Neural cell (in vitro differentiated cells): ENCODE data around the gene UBE2QL1. TPM values are rescaled to one million over a fixed set of nuclear protein-coding genes. Genes with fewer than 3 reads are reported as not detected.

Experiments used
- H2AFZ ChIP-seq: fragments of 200-600, 300-800 bp; sonication (generic), shearing (Covaris generic); 2 replicates; pipeline ENCODE4 v1.6.0; 2014; ENCODE audit warnings: low read depth, mild to moderate bottlenecking, antibody characterized with exemption, low read length, moderate library complexity
- H3F3A ChIP-seq: fragments of 200-600 bp; shearing (Covaris generic); 2 replicates; pipeline ENCODE4 v1.6.1; 2016; ENCODE audit warnings: mild to moderate bottlenecking, moderate library complexity, mixed read lengths, antibody characterized with exemption, low read length; ENCODE audit not compliant: insufficient read depth, poor library complexity, severe bottlenecking
- H3K27ac ChIP-seq: fragments of 200-600, 300-800 bp; sonication (generic), shearing (Covaris generic); 2 replicates; pipeline ENCODE4 v1.5.1; 2014; ENCODE audit warnings: mild to moderate bottlenecking, low read length, moderate library complexity
- H3K27me3 ChIP-seq: fragments of 300-800, 200-600 bp; sonication (generic), shearing (Covaris generic); 2 replicates; pipeline ENCODE4 v1.6.0; 2014; ENCODE audit warnings: mild to moderate bottlenecking, low read depth, low read length, moderate library complexity; ENCODE audit not compliant: insufficient read depth
- H3K36me3 ChIP-seq: fragments of 300-800, 200-600 bp; sonication (generic), shearing (Covaris generic); 2 replicates; pipeline ENCODE4 v1.5.1; 2014; ENCODE audit warnings: mild to moderate bottlenecking, antibody characterized with exemption, low read length, moderate library complexity; ENCODE audit not compliant: insufficient read depth
- H3K4me2 ChIP-seq: fragments of 300-800, 200-600 bp; sonication (generic), shearing (Covaris generic); 2 replicates; pipeline ENCODE4 v1.6.0; 2014; ENCODE audit warnings: mild to moderate bottlenecking, low read length
- H3K4me3 ChIP-seq: fragments of 300-800, 200-600 bp; sonication (generic), shearing (Covaris generic); 2 replicates; pipeline ENCODE4 v1.5.1; 2014; ENCODE audit warnings: mild to moderate bottlenecking, low read length, moderate library complexity
- H3K79me2 ChIP-seq: fragments of 200-600 bp; shearing (Covaris generic); replicated peaks from 2 replicates; pipeline ENCODE4 v1.6.0; 2014; ENCODE audit warnings: mild to moderate bottlenecking, low read length, moderate library complexity; ENCODE audit not compliant: insufficient read depth
- H3K9ac ChIP-seq: fragments of 300-800, 200-600 bp; sonication (generic), shearing (Covaris generic); 2 replicates; pipeline ENCODE4 v1.6.1; 2016; ENCODE audit warnings: mild to moderate bottlenecking, low read length, mixed read lengths
- H3K9me2 ChIP-seq: fragments of 200-600 bp; shearing (Covaris generic); 2 replicates; pipeline ENCODE4 v1.6.1; 2016; ENCODE audit warnings: mild to moderate bottlenecking, low read length, mixed read lengths; ENCODE audit not compliant: insufficient read depth
- H3K9me3 ChIP-seq: fragments of 200-600, 300-800 bp; sonication (generic), shearing (Covaris generic); 2 replicates; pipeline ENCODE4 v1.6.1; 2016; ENCODE audit warnings: mild to moderate bottlenecking, mixed run types, low read length, moderate library complexity, mixed read lengths
- H4K20me1 ChIP-seq: fragments of 200-600 bp; shearing (Covaris generic); 2 replicates; pipeline ENCODE4 v1.6.1; 2016; ENCODE audit warnings: mild to moderate bottlenecking, mixed run types; ENCODE audit not compliant: insufficient read depth
- EP300 ChIP-seq: fragments of 450-650 bp; conservative IDR thresholded peaks from 2 replicates; pipeline ENCODE4 v1.6.1; 2014; ENCODE audit warnings: antibody characterized with exemption, mild to moderate bottlenecking, moderate library complexity; ENCODE audit not compliant: poor library complexity, severe bottlenecking
- EZH2 ChIP-seq: fragments of 200-600, 300-800 bp; shearing (Covaris generic), sonication (generic); IDR thresholded peaks from 2 replicates; pipeline ENCODE4 v1.6.1; 2014; ENCODE audit warnings: antibody characterized with exemption, low read length, borderline replicate concordance, mild to moderate bottlenecking; ENCODE audit not compliant: insufficient read depth, poor library complexity, severe bottlenecking
- MXI1 ChIP-seq: fragments of 450-650 bp; conservative IDR thresholded peaks from 2 replicates; pipeline ENCODE4 v1.6.1; 2014; ENCODE audit warnings: antibody characterized with exemption, mild to moderate bottlenecking; ENCODE audit not compliant: poor library complexity, severe bottlenecking
- POLR2AphosphoS5 ChIP-seq: IDR thresholded peaks from 2 replicates; pipeline ENCODE4 v1.6.1; 2012
- RAD21 ChIP-seq: fragments of 450-650 bp; conservative IDR thresholded peaks from 2 replicates; pipeline ENCODE4 v1.6.1; 2014; ENCODE audit warnings: antibody characterized with exemption, mild to moderate bottlenecking, moderate library complexity
- SMC3 ChIP-seq: fragments of 450-650 bp; conservative IDR thresholded peaks from 2 replicates; pipeline ENCODE4 v1.6.1; 2014; ENCODE audit warnings: antibody characterized with exemption, mild to moderate bottlenecking, moderate library complexity; ENCODE audit not compliant: poor library complexity
- TAF1 ChIP-seq: IDR thresholded peaks from 2 replicates; pipeline ENCODE4 v1.6.1; 2012; ENCODE audit warnings: low read depth
- polyA plus RNA-seq: library from polyadenylated mRNA; depleted of rRNA; stranded (reverse); fragments of >200 nt; gene quantifications from 2 replicates; pipeline ENCODE4 v1.2.3, GENCODE V29; 2014
- TF ChIP-seq, protein P1 (sequence below): fragments of 450-650 bp; IDR thresholded peaks from 2 replicates; pipeline ENCODE4 v1.5.1; 2014; ENCODE audit warnings: antibody characterized with exemption, mild to moderate bottlenecking, moderate library complexity; ENCODE audit not compliant: poor library complexity, severe bottlenecking
- TF ChIP-seq, protein P2 (sequence below): IDR thresholded peaks from 2 replicates; pipeline ENCODE4 v1.6.1; 2012; ENCODE audit warnings: borderline replicate concordance

UBE2QL1 gene
- polyA plus RNA-seq, 1 donor from 2014 or later: 13.8 TPM

DNA sequence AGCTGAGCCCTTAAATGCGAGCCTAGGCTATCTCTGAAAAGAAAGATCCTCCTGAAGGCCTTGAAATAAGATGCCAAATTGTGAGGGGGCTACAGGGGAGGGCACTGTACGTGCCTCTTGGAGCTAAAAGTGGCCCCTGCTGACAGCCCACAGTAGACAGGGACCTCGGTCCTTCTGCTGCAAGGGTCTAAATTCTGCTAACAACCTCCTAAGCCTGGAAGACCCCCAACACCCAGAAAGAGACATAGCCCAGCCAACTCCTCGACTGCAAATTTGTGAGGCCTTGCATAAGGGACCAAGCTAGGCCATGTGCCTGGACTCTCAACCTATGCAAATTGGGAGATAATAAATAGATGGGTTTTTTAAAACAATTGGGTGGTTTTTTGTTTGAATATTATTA, 54.7 kb downstream of the UBE2QL1 start:
- no peak overlapping the region for H3K27ac ChIP-seq
- TF ChIP-seq TAF1 (no peak), POLR2AphosphoS5 (no peak), RAD21 (no peak), EZH2 (no peak), EP300 (no peak), SMC3 (no peak), MXI1 (no peak)
- TF ChIP-seq, protein P1, sequence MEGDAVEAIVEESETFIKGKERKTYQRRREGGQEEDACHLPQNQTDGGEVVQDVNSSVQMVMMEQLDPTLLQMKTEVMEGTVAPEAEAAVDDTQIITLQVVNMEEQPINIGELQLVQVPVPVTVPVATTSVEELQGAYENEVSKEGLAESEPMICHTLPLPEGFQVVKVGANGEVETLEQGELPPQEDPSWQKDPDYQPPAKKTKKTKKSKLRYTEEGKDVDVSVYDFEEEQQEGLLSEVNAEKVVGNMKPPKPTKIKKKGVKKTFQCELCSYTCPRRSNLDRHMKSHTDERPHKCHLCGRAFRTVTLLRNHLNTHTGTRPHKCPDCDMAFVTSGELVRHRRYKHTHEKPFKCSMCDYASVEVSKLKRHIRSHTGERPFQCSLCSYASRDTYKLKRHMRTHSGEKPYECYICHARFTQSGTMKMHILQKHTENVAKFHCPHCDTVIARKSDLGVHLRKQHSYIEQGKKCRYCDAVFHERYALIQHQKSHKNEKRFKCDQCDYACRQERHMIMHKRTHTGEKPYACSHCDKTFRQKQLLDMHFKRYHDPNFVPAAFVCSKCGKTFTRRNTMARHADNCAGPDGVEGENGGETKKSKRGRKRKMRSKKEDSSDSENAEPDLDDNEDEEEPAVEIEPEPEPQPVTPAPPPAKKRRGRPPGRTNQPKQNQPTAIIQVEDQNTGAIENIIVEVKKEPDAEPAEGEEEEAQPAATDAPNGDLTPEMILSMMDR: no peak
- TF ChIP-seq, protein P2, sequence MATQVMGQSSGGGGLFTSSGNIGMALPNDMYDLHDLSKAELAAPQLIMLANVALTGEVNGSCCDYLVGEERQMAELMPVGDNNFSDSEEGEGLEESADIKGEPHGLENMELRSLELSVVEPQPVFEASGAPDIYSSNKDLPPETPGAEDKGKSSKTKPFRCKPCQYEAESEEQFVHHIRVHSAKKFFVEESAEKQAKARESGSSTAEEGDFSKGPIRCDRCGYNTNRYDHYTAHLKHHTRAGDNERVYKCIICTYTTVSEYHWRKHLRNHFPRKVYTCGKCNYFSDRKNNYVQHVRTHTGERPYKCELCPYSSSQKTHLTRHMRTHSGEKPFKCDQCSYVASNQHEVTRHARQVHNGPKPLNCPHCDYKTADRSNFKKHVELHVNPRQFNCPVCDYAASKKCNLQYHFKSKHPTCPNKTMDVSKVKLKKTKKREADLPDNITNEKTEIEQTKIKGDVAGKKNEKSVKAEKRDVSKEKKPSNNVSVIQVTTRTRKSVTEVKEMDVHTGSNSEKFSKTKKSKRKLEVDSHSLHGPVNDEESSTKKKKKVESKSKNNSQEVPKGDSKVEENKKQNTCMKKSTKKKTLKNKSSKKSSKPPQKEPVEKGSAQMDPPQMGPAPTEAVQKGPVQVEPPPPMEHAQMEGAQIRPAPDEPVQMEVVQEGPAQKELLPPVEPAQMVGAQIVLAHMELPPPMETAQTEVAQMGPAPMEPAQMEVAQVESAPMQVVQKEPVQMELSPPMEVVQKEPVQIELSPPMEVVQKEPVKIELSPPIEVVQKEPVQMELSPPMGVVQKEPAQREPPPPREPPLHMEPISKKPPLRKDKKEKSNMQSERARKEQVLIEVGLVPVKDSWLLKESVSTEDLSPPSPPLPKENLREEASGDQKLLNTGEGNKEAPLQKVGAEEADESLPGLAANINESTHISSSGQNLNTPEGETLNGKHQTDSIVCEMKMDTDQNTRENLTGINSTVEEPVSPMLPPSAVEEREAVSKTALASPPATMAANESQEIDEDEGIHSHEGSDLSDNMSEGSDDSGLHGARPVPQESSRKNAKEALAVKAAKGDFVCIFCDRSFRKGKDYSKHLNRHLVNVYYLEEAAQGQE: no peak
- no peaks in the 10 kb centered on the region for H3K36me3 ChIP-seq
- no peak overlapping the region for H3K4me3 ChIP-seq
- H3K9me2 ChIP-seq: no peaks in the 10 kb centered on the region
- no peaks in the 10 kb centered on the region for H4K20me1 ChIP-seq
- no peak overlapping the region for H3K4me2 ChIP-seq
- no peaks in the 10 kb centered on the region for H3K27me3 ChIP-seq
- H3F3A ChIP-seq: no peaks in the 10 kb centered on the region
- no peaks in the 10 kb centered on the region for H3K79me2 ChIP-seq
- H3K9ac ChIP-seq: no peak overlapping the region
- H2AFZ ChIP-seq: no peak overlapping the region
- no peaks in the 10 kb centered on the region for H3K9me3 ChIP-seq

DNA sequence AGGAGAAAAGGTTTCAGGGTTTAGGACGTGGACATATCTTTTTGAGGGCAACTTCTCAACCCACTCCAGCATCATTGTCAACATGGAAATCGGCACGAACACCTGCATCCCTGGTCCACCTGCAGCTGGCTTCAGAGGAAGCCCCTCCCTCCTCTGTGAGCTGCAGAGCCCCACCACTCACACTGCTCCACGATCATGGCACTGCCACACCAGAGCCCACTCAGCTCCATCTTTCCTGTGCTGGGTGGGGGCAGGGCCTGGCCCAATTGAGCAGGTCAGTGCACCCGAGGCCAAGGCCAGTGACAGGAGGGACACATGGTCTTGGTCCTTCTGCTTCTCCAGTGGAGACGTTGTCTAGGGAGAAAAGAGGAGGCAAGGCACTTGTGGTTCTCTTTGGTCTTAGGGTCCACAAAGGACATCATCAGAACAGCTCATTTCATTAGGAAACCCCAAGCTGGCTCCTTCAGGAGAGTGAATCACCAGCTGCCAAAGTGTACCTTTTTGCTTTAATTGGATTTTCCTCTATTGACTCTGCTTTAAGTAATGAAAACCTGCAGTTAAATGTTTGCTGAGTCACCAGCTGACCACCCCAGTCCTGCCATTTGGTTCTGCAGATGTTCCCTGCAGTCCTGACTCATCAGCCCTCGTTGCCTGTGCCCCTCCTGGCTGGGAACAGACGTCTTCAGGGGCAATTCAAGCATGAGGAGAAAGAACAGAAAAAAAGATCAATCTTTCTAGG, 56.2 kb downstream of the UBE2QL1 start:
- no peak for TF ChIP-seq TAF1
- TF ChIP-seq, protein P2: no peak
- no peak for TF ChIP-seq POLR2AphosphoS5
- no peak for TF ChIP-seq EP300
- TF ChIP-seq, protein P1: no peak
- no peak for TF ChIP-seq RAD21
- no peak for TF ChIP-seq MXI1
- no peak for TF ChIP-seq EZH2
- no peak for TF ChIP-seq SMC3

More for the DNA sequence above, 56.2 kb downstream of the UBE2QL1 start:
- no peak overlapping the region for H3K4me2 ChIP-seq
- no peaks in the 10 kb centered on the region for H3K36me3 ChIP-seq
- no peaks in the 10 kb centered on the region for H3K27me3 ChIP-seq
- no peaks in the 10 kb centered on the region for H3K9me3 ChIP-seq
- H3K79me2 ChIP-seq: no peaks in the 10 kb centered on the region
- H3K27ac ChIP-seq: no peak overlapping the region
- H2AFZ ChIP-seq: no peak overlapping the region
- no peaks in the 10 kb centered on the region for H4K20me1 ChIP-seq
- no peaks in the 10 kb centered on the region for H3F3A ChIP-seq
- no peak overlapping the region for H3K9ac ChIP-seq
- no peak overlapping the region for H3K4me3 ChIP-seq
- no peaks in the 10 kb centered on the region for H3K9me2 ChIP-seq
